H1 (cell line): Measurements from ENCODE around the gene ADSS1.

Experiments
- BRCA1 ChIP-seq: IDR thresholded peaks from 2 replicates; pipeline ENCODE4 v1.6.1; 2012; ENCODE audit warnings: low read depth, low read length, improper control_type of control experiment
- CTCF ChIP-seq, 3 experiments: IDR thresholded peaks; 1 replicate in 2 of 3; 2 replicates in 1 of 3; pipeline versions ENCODE4 v1.5.1 to v1.6.1; 2011; ENCODE audit warnings: low read length in 3 of 3, mild to moderate bottlenecking in 3 of 3, inconsistent platforms in 2 of 3, low read depth in 1 of 3, moderate library complexity in 1 of 3; ENCODE audit not compliant: insufficient read depth in 1 of 3; ENCODE audit errors: control extremely low read depth in 1 of 3
- KDM1A ChIP-seq: fragments of 200-600, 300-600 bp; sonication (generic); IDR thresholded peaks from 2 replicates; pipeline ENCODE4 v1.7.1; 2016; ENCODE audit warnings: mild to moderate bottlenecking, low read length, borderline replicate concordance
- MAX ChIP-seq: IDR thresholded peaks from 2 replicates; pipeline ENCODE4 v1.6.1; 2012; ENCODE audit warnings: inconsistent platforms
- PHF8 ChIP-seq: fragments of 200-600 bp; sonication (generic); conservative IDR thresholded peaks from 2 replicates; pipeline ENCODE4 v1.7.1; 2012; ENCODE audit warnings: low read depth, mild to moderate bottlenecking, inconsistent platforms, low read length, moderate library complexity
- POLR2A ChIP-seq, 2 experiments: IDR thresholded peaks; 1 replicate in 1 of 2; 2 replicates in 1 of 2; pipeline ENCODE4 v1.6.1; 2011; ENCODE audit warnings: low read depth in 2 of 2, low read length in 2 of 2, mild to moderate bottlenecking in 2 of 2; ENCODE audit errors: control extremely low read depth in 1 of 2
- RFX5 ChIP-seq: IDR thresholded peaks from 2 replicates; pipeline ENCODE4 v1.6.1; 2011; ENCODE audit warnings: low read depth, low read length, improper control_type of control experiment, borderline replicate concordance
- TAF1 ChIP-seq: IDR thresholded peaks from 2 replicates; pipeline ENCODE4 v1.6.1; 2011; ENCODE audit warnings: mild to moderate bottlenecking, low read depth, low read length
- TEAD4 ChIP-seq: IDR thresholded peaks from 2 replicates; pipeline ENCODE4 v1.6.1; 2012; ENCODE audit warnings: low read depth, low read length, inconsistent platforms, mixed read lengths

GRCh38 chr14:104717137-104717536 lies 6.9 kb upstream of the ADSS1 start:
- TF ChIP-seq POLR2A (IDR thresholded peaks at IDR 0.05; ENCODE audit: control extremely low read depth in 1 of 2, low read depth in 2 of 2, low read length in 2 of 2) (no peak), BRCA1 (no peak), RFX5 (no peak), TAF1 (no peak), CTCF (IDR thresholded peaks at IDR 0.05; ENCODE audit: control extremely low read depth in 1 of 3, insufficient read depth in 1 of 3, low read depth in 1 of 3, low read length in 3 of 3) (no peak), PHF8 (no peak), MAX (no peak), KDM1A (no peak), TEAD4 (no peak)
